Measurements from ENCODE around the gene NSUN4. TPM values are rescaled to one million over a fixed set of nuclear protein-coding genes. Genes with fewer than 3 reads are reported as not detected.

Gene NSUN4
- total RNA-seq (30.1 and 33.7 TPM in 2 replicates), polyA plus RNA-seq (17.6 and 21.3 TPM in 2 replicates), polyA minus RNA-seq (14.9 and 33.2 TPM in 2 replicates)
- 14.5 TPM for total RNA-seq (2013)

GRCh38 chr1:46340404-46341221, at the start of gene NSUN4:
TSS of gene NSUN4 (plus strand) at chr1:46340807. CDS start at chr1:46340827, 20 bp downstream.
- Histone ChIP-seq H3K36me3 (replicated peaks in 1 of 2; ENCODE audit: control extremely low read depth in 1 of 2, control insufficient read depth in 1 of 2, extremely low read depth in 1 of 2, insufficient read depth in 2 of 2, low read length in 1 of 2) (peaks cover 0 to 38% of the 10 kb centered on the region in 2 experiments), H3K4me2 (replicated peaks; ENCODE audit: low read depth, low read length, poor library complexity, severe bottlenecking) (peak within 1 kb of the TSS; percentile 96), H2AFZ (ENCODE audit: insufficient read depth, low read depth, low read length, poor library complexity, severe bottlenecking) (peak within 1 kb of the TSS; percentile 83), H3K4me3 (ENCODE audit: control extremely low read depth in 1 of 5, extremely low read depth in 1 of 5, insufficient read depth in 1 of 5, low read depth in 2 of 5, low read length in 4 of 5) (peak within 1 kb of the TSS; percentile 69 to 99 (median 97)), H3K9ac (ENCODE audit: low read length) (peak within 1 kb of the TSS; percentile 98), H3K9me3 (ENCODE audit: control extremely low read depth in 1 of 3, control insufficient read depth in 2 of 3, insufficient read depth in 1 of 3, low read length in 2 of 3) (peaks cover 0 to 4% (median 0%) of the 10 kb centered on the region in 3 donors), H3K27me3 (replicated peaks in 1 of 4; ENCODE audit: control extremely low read depth in 1 of 4, control insufficient read depth in 3 of 4, insufficient read depth in 4 of 4, low read length in 3 of 4) (no peaks in the 10 kb centered on the region), H3K27ac (ENCODE audit: low read length in 2 of 2) (peak within 1 kb of the TSS; percentile 99 to 100), H4K20me1 (ENCODE audit: control insufficient read depth, insufficient read depth, low read length, poor library complexity, severe bottlenecking) (no peaks in the 10 kb centered on the region), H3K4me1 (ENCODE audit: control insufficient read depth in 2 of 2, insufficient read depth in 2 of 2, low read length in 2 of 2) (peaks cover 10 to 21% of the 10 kb centered on the region in 2 donors), H3K79me2 (ENCODE audit: control insufficient read depth, insufficient read depth, low read length) (no peaks in the 10 kb centered on the region)
- H3K9me3 Mint-ChIP-seq (ENCODE audit: insufficient read depth), result no peaks in the 10 kb centered on the region
- intact Hi-C loops (cut with micrococcal nuclease), result loop anchor here (1.0 to 2.0 kb wide), 4 partner anchors 8 to 654 kb away; partner anchors contain the start of genes GPBP1L1, LRRC41, RAD54L and UQCRH
- under 1% methylated on average over 50 of the region's 53 CpGs for WGBS (ENCODE audit: insufficient coverage)
- peaks cover 30% of the 10 kb centered on the region for H3K4me1 Mint-ChIP-seq
- peak within 1 kb of the TSS; percentile 100 for H3K4me3 Mint-ChIP-seq
- H3K27ac Mint-ChIP-seq, result peak within 1 kb of the TSS; percentile 99
- CTCF ChIA-PET, result interaction anchor here (0.5 to 3.4 kb wide), 5 partner anchors 13 to 117 kb away, joined by 3 to 31 read pairs (median 6); partner anchors contain the start of genes LRRC41 and UQCRH
- DNase-seq (peak; percentile 94), ATAC-seq (ENCODE audit: low read depth) (peak; percentile 79)
- no peaks in the 10 kb centered on the region for H3K27me3 Mint-ChIP-seq
- POLR2A ChIA-PET, result interaction anchor here (0.6 to 1.5 kb wide), 4 partner anchors 17 to 95 kb away, joined by 4 to 8 read pairs (median 5); partner anchors contain the start of genes LRRC41 and UQCRH
- no peak for TF ChIP-seq EZH2 (IDR thresholded peaks at IDR 0.05; ENCODE audit: borderline replicate concordance, insufficient read depth, low read depth, low read length, poor library complexity, severe bottlenecking)
- peak; percentile 64 for TF ChIP-seq CTCF (IDR thresholded peaks at IDR 0.05)

Measured in B cell (primary cell).